Suppressor macrophage treated with lipopolysaccharide for 4 hours (primary cell): Measurements from ENCODE around the gene DLL3.
A peak's percentile ranks its signal among the peaks of the same experiment; 100 is the strongest.

ENCODE experiments used
- DNase-seq: peaks from one replicate; pipeline ENCODE4 v3.0.0-alpha.2; 2020

The DLL3 gene

DNA sequence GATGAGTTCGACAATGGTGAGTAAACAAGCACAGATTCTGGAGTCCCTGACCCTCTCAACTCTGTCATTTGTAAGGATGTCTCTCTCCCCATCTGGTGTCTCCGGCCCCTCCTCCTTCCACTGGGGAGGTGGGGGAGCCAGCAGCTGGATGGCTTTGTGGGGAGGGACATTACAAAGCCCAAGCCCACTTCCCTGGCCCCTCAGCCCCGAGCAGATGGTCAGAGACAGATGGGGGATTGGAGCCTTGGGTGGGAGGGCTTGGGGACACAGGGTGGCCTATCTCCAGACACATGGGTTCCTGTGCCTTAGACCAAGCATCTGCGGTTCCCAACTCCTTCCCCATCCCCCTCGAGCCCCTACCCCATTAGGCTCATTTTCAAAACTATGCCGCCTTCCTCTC, 15.6 kb upstream of the DLL3 start:
- DNase-seq: no peak

DNA sequence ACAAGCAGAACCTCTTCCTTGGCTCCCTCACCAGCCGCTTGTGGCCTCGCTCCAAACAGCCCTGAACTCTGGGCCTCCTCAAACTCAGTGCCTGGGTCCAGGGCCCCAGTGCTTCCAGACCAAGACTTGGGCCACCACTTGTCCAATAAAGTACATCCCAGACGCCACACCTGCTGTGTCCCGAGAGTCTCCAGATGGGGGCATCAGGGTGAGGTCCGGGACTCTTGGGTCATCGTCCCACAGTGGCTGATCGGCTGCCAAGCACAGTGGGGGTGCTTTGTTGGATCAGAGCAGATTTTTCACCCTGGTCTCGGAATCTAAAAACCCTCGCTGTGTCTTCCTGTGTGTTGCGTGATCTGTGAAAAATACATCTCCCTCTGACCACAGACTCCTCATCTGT, 9.0 kb upstream of the DLL3 start:
- DNase-seq: no peak

DNA sequence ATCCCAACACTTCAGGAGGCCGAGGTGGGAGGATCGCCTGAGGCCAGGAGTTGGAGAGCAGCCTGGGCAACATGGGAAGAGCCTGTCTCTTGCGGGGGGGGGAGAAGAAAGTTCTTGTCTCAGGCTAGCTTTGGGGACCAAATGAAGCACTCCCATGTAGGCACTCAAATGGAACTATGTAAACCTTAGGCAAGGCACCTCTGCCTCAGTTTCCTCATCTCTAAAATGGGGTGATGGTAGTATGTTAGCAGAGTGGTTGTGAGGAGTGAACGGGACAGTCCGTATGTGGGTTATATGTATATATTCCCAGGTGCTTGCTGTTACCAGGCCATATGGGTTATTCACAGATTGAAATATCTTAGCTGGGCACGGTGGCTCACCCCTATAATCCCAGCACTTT, 6.5 kb upstream of the DLL3 start:
- no peak for DNase-seq

DNA sequence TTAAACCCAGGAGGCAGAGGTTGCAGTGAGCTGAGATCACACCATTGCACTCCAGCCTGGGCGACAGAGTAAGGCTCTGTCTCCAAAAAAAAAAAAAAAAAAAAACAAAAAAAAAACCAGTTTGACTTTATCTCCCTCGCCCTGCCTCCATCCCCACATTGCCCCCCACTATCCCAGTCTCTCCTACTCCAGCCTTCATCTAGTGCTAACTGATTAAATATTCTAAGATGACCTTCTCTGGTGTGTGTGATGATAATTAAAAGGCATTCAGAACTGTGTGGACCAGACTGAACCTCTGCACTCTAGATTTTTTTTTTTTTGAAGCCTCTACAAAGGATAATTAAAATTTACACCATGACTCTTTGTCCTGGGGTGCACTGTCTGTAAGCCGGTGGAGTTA, 6.0 kb upstream of the DLL3 start:
- no peak for DNase-seq

DNA sequence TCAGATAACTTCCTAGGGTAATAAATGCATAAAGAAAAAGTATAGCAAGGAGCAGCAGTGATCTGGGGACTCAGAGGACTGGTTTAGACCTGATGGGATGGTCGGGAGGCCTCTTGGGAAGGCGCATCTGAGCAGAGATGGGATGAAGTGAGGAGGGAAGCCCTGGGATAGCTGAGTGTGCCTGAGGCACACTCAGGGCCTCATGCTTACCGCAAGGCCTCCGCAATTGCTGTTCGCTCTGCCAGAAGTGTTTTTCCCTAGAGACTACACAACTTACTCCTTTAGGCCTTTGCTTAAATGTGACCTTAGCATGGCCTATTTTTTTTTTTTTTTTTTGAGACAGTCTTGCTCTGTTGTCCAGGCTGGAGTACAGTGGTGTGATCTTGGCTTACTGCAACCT, 4.1 kb upstream of the DLL3 start:
- no peak for DNase-seq

DNA sequence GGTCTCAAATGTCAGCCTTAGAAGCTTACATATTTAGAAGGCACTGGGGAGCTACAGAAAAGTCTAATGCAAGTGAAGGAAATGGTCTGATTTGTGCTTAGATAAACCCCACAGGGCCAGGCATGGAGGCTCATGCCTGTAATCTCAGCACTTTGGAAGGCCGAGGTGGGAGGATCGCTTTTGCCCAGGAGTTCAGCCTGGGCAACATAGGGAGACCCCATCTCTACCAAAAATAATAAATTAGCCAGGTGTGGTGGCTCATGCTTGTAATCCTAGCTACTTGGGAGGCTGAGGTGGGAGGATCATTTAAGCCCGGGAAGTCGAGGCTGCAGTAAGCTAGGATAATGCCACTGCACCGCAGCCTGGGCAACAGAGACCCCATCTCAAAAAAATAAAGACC, 2.7 kb upstream of the DLL3 start:
- no peak for DNase-seq

DNA sequence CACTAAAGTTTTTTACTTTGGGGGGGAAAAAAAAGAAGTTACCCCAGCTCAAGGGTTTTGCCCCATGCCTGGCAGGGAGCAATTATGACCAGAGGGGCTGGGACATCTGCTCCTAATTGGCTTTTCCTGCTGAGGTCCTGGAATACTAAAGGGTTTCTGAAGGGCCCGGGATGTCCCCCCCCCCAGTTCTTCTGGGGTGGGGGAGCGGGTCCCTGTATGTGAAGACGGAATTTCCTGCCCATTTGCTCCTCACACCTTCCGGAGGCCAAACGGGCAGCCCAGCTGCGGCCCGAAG, 1.1 kb upstream of the DLL3 start:
- DNase-seq: no peak

DNA sequence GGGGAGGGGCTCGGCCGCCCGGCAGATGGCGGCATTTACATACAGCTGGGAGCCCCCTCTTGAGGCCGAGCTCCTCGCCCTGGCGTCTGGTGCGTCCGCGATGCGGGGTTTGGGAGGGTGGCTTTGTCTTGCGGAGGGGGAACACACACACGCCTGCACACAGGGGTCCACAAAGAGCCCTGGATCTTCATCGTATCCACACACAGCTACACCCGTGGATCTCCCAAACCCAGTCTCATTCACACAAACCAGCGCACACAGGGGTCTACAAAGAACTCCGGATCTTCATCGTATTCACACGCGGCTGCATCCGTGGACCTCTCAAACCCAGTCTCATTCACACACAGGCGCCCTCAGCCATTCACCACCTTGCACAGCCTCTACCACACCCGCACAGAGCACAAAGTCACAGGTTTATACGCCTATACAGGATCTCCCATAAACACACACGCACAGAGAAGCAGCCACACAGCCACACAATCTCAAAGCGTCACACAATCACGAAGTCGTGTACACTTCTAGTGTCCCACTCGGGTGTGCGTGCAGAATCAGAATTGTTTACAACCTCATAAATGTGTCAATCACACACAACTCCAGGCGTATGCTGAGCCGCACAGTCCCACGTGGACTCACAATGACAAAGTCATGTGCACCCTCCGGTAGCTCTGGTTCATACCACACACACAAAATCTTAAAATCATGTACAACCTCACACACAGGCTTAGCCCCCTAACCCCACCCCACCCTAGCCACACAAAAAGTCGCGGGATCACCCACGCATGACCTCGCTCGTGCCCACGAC, 550 bp upstream of the DLL3 start:
- DNase-seq: peak; percentile 40

DNA sequence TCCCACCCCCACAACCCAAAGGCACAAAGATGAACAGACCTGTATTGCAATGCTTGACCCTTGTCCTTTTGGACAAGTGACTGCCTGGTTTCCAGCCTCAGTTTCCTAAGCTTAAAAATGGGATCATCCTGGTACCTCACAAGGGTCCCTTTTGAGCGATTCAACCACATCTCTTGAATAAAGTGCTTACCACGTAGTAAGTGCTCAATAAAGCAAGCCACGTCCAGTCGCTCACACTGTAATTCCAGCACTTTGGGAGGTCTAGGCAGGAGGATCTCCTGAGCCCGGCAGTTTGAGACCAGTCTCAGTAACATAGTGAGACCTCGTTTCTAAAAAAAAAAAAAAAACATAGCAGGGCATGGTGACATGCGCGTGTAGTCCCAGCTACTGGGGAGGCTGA, 1.2 kb downstream of the DLL3 start:
- no peak for DNase-seq

DNA sequence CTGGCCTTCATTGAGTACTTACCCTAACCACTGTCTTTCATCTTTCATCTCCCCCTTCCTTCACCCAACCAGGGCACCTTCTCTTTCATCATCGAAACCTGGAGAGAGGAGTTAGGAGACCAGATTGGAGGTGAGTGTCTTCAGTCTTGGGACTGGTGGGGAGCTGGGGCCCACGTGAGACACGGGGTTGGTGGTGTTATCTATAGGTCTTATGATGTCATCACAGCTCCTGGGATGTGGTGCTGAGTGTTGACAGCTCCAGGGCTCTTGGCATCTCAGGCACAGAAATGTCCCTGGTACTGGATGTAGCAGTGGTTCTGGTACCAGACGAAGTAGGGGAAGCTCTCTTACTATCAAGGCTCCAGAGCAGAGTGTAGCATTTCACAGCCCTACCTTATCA, 1.8 kb downstream of the DLL3 start:
- no peak for DNase-seq

DNA sequence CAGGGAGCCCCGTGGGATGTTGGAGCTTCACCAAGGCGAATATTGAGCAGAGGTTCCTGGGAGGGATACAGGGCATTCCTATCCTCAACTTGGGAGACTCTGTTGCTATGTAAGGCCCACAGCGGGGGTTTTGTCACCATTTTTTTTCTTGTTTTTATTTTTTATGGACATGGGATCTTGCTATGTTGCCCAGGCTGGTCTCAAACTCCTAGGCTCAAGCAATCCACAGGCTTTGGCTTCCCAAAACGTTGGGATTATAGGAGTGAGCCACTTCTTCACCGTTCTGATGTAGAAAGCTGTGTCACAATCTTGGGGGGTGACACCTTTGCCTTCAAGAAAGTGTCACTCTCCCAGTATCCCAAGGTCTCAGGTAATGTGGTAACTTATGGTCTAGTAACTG, 2.6 kb downstream of the DLL3 start:
- DNase-seq: no peak

DNA sequence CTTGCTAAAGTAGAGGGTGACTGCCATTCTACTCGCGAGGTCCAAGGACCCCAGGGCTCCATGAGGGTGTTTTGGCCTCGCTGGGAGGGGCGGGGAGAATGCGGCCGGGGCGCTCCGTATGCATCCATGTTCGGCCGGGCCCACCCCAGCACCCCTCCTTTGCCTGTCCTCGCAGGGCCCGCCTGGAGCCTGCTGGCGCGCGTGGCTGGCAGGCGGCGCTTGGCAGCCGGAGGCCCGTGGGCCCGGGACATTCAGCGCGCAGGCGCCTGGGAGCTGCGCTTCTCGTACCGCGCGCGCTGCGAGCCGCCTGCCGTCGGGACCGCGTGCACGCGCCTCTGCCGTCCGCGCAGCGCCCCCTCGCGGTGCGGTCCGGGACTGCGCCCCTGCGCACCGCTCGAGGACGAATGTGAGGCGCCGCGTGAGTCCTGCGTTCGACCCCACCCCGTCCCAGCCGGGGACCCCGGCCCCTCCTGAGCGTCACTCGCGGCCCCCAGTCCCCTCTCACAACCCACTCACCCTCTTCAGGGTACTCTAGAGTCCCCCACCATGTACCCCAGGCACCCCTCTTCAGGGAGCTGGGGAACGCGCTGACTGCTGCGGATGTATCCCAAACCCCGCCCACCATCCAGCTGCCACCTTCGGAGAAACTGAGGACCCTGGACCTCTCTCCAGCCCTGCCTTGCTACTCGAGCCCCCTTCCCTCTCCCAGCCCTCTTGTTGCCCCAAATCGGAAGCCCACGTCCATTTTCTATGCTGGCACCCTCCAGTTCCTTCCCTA, 4.1 kb downstream of the DLL3 start:
- peak; percentile 88 for DNase-seq

DNA sequence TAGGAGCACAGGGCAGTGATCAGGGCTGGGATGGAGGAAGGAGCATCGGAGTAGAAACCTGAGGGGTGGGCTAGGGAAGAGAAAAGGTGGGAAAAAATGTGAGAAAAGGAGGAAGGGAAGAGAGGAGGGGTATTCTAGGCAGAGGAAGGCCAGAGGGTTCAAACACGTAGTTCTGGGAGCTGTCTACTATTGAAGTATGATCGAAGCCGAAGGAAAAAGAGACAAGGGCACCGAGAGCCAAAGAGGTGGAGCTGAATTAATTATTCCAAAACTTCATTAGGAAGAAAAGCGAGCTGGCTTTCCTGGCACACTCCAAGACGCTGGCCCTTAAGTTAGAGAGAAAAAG, 7.8 kb downstream of the DLL3 start:
- DNase-seq: no peak

DNA sequence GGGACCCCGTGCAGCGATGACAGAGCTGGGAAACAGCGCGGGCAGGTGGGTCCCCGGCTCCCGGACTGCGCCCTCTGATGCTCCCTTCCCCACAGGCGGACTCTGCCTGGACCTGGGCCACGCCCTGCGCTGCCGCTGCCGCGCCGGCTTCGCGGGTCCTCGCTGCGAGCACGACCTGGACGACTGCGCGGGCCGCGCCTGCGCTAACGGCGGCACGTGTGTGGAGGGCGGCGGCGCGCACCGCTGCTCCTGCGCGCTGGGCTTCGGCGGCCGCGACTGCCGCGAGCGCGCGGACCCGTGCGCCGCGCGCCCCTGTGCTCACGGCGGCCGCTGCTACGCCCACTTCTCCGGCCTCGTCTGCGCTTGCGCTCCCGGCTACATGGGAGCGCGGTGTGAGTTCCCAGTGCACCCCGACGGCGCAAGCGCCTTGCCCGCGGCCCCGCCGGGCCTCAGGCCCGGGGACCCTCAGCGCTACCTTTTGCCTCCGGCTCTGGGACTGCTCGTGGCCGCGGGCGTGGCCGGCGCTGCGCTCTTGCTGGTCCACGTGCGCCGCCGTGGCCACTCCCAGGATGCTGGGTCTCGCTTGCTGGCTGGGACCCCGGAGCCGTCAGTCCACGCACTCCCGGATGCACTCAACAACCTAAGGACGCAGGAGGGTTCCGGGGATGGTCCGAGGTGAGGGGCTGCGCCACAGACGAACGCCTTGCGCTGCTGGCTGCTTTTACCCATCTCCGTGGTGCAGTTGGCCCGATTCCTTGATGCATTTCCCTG, 8.4 kb downstream of the DLL3 start:
- peak; percentile 48 for DNase-seq

DNA sequence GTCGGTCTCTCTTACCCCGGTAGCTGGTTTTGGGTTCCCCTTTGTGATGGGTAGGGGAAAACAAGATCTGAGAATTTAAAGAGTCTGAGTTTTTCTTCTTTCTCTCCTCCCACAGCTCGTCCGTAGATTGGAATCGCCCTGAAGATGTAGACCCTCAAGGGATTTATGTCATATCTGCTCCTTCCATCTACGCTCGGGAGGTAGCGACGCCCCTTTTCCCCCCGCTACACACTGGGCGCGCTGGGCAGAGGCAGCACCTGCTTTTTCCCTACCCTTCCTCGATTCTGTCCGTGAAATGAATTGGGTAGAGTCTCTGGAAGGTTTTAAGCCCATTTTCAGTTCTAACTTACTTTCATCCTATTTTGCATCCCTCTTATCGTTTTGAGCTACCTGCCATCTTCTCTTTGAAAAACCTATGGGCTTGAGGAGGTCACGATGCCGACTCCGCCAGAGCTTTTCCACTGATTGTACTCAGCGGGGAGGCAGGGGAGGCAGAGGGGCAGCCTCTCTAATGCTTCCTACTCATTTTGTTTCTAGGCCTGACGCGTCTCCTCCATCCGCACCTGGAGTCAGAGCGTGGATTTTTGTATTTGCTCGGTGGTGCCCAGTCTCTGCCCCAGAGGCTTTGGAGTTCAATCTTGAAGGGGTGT, 9.1 kb downstream of the DLL3 start:
- DNase-seq: no peak

DNA sequence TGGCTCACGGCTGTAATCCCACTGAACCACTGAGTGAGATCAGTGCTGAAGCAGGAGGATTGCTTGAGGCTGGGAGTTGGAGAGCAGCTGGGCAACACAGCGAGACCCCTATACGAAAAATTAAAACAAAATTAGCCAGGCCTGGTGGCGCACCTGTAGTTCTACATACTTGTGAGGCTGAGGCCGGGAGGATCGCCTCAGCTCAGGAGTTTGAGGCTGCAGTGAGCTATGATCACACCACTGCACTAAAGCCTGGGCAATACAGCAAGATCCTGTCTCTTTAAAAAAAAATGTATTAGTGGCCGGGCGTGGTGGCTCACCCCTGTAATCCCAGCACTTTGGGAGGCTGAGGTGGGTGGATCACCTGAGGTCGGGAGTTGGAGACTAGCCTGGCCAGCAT, 9.9 kb downstream of the DLL3 start:
- DNase-seq: no peak

DNA sequence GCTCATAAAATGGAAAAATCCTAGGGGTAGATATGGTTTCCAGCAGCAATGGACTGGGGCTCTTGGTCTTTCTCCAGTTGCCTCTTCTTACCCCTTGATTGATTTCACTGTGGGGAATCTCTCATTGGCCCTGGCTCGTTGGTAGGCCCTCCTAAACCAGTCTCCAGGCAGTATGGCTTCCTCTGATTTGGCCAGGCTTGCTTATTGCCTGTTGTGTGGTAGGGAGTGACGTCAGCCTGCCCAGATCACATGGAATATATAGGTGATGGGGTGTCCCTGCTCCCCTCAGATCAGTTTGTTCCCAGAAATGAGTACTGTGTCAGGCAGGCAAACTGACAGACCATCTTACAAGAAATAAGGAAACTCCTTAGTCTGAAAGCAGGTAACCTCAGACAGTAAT, 10.5 kb downstream of the DLL3 start:
- no peak for DNase-seq

DNA sequence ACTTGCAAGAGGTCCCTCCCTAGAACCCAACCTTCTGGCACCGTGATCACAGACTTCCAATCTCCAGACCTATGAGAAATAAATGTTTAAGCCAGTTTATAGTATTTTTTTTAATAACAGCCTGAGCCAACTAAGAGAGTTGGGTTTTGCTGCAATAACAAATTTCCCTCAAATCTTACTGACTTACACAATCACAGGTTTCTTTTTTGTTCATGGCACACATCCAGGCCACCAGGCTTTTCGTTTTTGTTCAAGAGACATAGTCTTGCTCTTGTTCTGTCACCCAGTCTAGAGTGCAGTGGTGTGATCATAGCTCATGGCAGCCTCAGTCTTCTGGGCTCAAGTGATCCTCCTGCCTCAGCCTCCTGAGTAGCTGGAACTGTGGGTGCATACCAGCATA, 14.2 kb downstream of the DLL3 start:
- DNase-seq: peak; percentile 48

DNA sequence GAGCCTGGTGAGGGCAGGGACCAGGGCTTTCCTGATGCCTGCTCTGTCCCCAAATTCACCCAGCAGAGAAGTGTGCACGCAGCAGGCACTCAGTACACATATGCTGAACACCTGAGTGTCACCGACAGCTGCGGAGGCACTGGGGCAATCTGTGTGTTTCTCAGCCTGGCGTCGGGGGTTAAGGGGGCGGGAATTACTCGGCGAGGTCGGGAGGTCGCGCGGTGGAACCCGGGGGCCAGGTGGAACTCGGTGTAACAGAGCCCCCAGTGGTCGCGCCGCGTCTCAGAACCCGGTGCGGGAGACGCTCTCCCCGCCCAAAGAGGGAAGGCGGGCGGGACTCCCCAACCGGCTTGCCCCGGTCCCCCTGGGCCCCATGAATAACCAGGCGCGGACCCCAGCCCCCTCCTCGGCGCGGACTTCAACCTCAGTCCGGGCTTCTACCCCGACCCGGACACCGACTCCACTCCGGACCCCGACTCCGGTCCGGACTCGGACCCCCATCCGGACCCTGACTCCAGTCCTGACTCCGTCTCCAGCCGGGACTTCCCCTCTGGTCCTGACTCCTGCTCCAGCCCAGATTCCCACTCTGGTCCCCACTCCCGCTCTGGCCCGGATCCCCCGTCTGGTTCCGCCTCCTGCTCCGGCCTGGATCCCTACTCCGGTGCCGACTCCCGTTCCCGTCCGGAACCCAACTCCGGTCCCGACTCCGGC, 16.2 kb downstream of the DLL3 start, which contains the start of gene SELENOV:
Gene SELENOV (plus strand): TSS at position 300 of the 711 bp plus-strand sequence. CDS start 74 bp downstream, at position 374.
- no peak for DNase-seq

DNA sequence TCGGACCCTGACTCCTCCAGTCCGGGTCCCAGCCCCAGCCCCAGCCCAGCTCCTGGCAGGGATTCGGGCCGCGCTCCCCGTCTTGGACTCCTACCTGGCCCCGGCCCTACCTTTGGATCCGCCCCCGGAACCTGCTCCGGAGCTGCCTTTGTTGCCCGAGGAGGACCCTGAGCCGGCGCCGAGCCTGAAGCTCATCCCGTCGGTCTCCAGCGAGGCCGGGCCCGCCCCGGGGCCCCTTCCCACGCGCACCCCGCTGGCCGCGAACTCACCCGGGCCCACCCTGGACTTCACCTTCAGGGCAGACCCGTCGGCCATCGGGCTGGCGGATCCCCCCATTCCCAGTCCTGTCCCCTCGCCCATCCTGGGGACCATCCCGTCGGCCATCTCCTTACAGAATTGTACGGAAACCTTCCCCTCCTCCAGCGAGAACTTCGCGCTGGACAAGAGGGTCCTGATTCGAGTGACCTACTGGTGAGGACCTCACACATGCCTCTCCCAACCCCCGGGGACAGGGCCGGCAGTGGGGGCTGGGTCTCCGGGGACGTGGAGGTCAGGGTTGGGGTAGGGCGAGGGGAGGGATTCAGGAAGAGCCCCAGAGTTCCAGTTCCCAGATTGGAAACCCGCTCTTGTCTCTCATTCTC, 16.9 kb downstream of the DLL3 start:
- DNase-seq: no peak

DNA sequence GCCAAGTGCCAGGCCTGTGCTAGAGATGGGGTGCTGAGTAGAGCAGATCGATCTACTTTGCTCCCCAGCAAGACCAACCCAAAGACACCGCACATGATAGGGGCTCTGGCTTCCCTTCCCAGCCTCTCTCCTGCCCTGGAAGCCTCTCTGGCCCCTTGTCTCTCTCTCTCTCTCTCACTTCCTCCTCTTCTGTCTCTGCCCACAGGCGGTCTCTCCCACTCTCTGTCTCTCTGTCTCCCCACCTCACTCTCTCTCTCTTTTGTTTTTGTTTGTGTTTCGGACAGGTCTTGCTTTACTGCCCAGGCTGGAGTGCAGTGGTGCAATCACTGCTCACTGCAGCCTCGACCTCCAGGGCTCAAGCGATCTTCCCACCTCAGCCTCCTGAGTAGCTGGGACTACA, 17.5 kb downstream of the DLL3 start:
- DNase-seq: no peak

DNA sequence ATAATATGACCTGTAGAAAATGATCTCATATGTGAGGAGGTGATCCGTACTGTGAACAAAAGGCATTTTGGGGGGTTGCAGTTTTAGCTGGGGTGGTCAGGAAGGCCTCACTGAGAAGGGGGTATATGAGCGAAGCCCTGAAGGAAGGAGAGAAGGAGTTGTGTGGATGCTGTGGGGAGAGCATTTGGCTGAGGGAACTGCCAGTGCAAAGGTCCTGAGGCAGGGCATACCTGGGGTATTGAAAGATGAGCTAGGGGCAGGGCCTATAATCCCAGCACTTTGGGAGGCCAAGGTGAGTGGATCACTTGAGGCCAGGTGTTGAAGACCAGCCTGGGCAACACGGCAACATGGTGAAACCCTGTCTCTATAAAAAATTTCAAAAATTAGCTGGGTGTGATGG, 18.7 kb downstream of the DLL3 start:
- DNase-seq: no peak
